SK-N-SH (cell line): Measurements from ENCODE around the gene TCEAL9. TPM values are rescaled to one million over a fixed set of nuclear protein-coding genes. Genes with fewer than 3 reads are reported as not detected.
A peak's percentile ranks its signal among the peaks of the same experiment; 100 is the strongest.

ENCODE experiments used
- CTCF ChIA-PET: fragments of 300-600, 350-600 bp; formaldehyde crosslinking; extraction: SDS; loops from one replicate; lab custom pipeline; 2021; lab: Yijun Ruan, JAX
- POLR2A ChIA-PET: fragments of 350-600 bp; sonication (Branson Sonifier 250); formaldehyde crosslinking; extraction: SDS; loops from one replicate; lab custom pipeline; 2020; ENCODE audit warnings: antibody characterized with exemption, inconsistent platforms; lab: Yijun Ruan, JAX
- DNase-seq: peaks from one replicate; pipeline ENCODE4 v3.0.0; 2012
- H2AFZ ChIP-seq: fragments of 200-600 bp; sonication (generic); 2 replicates; pipeline ENCODE4 v1.8.1; 2016; ENCODE audit warnings: antibody characterized with exemption, mild to moderate bottlenecking, low read depth
- H3F3A ChIP-seq: fragments of 200-600 bp; sonication (generic); replicated peaks from 2 replicates; pipeline ENCODE3; 2016; ENCODE audit warnings: antibody characterized with exemption, mild to moderate bottlenecking; ENCODE audit not compliant: insufficient read depth
- H3K27ac ChIP-seq, 2 experiments: fragments of 200-500 bp in 1 of 2; fragments of 200-600 bp in 1 of 2; sonication (Bioruptor generic) in 1 of 2; sonication (generic), shearing (Covaris generic) in 1 of 2; 2 replicates each; pipeline versions ENCODE4 v1.5.1 to v1.6.1; 2014 to 2016; ENCODE audit warnings: low read depth in 2 of 2, inconsistent platforms in 1 of 2, low read length in 1 of 2, mild to moderate bottlenecking in 1 of 2, mixed read lengths in 1 of 2
- H3K27me3 ChIP-seq: fragments of 200-600 bp; sonication (generic), shearing (Covaris generic); 2 replicates; pipeline ENCODE4 v1.6.1; 2016; ENCODE audit warnings: mixed run types; ENCODE audit not compliant: insufficient read depth
- H3K36me3 ChIP-seq, 2 experiments: fragments of 200-500 bp in 1 of 2; fragments of 200-600 bp in 1 of 2; sonication (Bioruptor generic) in 1 of 2; sonication (generic) in 1 of 2; replicated peaks in 1 of 2; 2 replicates each; pipeline versions ENCODE3 to v1.5.1; 2014 to 2016; ENCODE audit warnings: low read length in 1 of 2, mild to moderate bottlenecking in 1 of 2; ENCODE audit not compliant: insufficient read depth in 2 of 2, control insufficient read depth in 1 of 2
- H3K4me1 ChIP-seq, 2 experiments: fragments of 200-500 bp in 1 of 2; fragments of 200-600 bp in 1 of 2; sonication (Bioruptor generic) in 1 of 2; sonication (generic), shearing (Covaris generic) in 1 of 2; 2 replicates each; pipeline versions ENCODE4 v1.5.1 to v1.6.1; 2014 to 2016; ENCODE audit warnings: low read depth in 1 of 2, low read length in 1 of 2, mixed run types in 1 of 2; ENCODE audit not compliant: insufficient read depth in 2 of 2, control insufficient read depth in 1 of 2
- H3K4me2 ChIP-seq: fragments of 200-600 bp; sonication (generic), shearing (Covaris generic); 2 replicates; pipeline ENCODE4 v1.6.1; 2017; ENCODE audit warnings: mixed run types
- H3K4me3 ChIP-seq, 2 experiments: fragments of 200-500 bp in 1 of 2; fragments of 200-600 bp in 1 of 2; sonication (Bioruptor generic) in 1 of 2; sonication (generic), shearing (Covaris generic) in 1 of 2; 2 replicates each; pipeline versions ENCODE4 v1.5.1 to v1.8.1; 2014 to 2016; ENCODE audit warnings: low read depth in 2 of 2, inconsistent platforms in 1 of 2, low read length in 1 of 2, mild to moderate bottlenecking in 1 of 2, mixed read lengths in 1 of 2, moderate library complexity in 1 of 2
- H3K79me2 ChIP-seq: fragments of 200-600 bp; sonication (generic); 2 replicates; pipeline ENCODE4 v1.8.1; 2017; ENCODE audit warnings: mild to moderate bottlenecking; ENCODE audit not compliant: insufficient read depth
- H3K9ac ChIP-seq: fragments of 200-600 bp; sonication (generic); 2 replicates; pipeline ENCODE4 v1.6.1; 2017; ENCODE audit warnings: mixed run types
- H3K9me2 ChIP-seq: fragments of 200-600 bp; sonication (generic); 2 replicates; pipeline ENCODE4 v1.6.1; 2017; ENCODE audit warnings: mixed run types
- H3K9me3 ChIP-seq: fragments of 200-600 bp; sonication (generic); 2 replicates; pipeline ENCODE4 v1.6.1; 2017; ENCODE audit warnings: mixed run types, mild to moderate bottlenecking, moderate library complexity
- H4K20me1 ChIP-seq: fragments of 200-600 bp; sonication (generic); 2 replicates; pipeline ENCODE4 v1.6.1; 2017; ENCODE audit warnings: mild to moderate bottlenecking, mixed run types; ENCODE audit not compliant: insufficient read depth
- CHD2 ChIP-seq: fragments of 150-350 bp; IDR thresholded peaks from 2 replicates; pipeline ENCODE4 v1.6.1; 2018; ENCODE audit warnings: low read length; ENCODE audit not compliant: partially characterized antibody
- CTCF ChIP-seq: fragments of 200-600 bp; sonication (generic); IDR thresholded peaks from 2 replicates; pipeline ENCODE4 v1.6.1; 2017; ENCODE audit warnings: antibody characterized with exemption, mild to moderate bottlenecking, moderate library complexity
- EZH2phosphoT487 ChIP-seq: fragments of 200-600 bp; sonication (generic); IDR thresholded peaks from 2 replicates; pipeline ENCODE4 v1.6.1; 2017; ENCODE audit warnings: low read depth, mixed run types, mild to moderate bottlenecking, antibody characterized with exemption, moderate library complexity, borderline replicate concordance
- FOSL2 ChIP-seq: IDR thresholded peaks from 2 replicates; pipeline ENCODE4 v1.4.0; 2012; ENCODE audit warnings: low read depth, mild to moderate bottlenecking, moderate library complexity, borderline replicate concordance
- FOXJ3 ChIP-seq: sonication (generic); formaldehyde crosslinking; IDR thresholded peaks from 2 replicates; pipeline ENCODE4 v1.5.1; 2020; ENCODE audit warnings: mild to moderate bottlenecking, missing genetic modification reagents
- FOXM1 ChIP-seq: IDR thresholded peaks from 2 replicates; pipeline ENCODE4 v1.4.0; 2012; ENCODE audit warnings: low read depth, mild to moderate bottlenecking
- GABPA ChIP-seq: IDR thresholded peaks from 2 replicates; pipeline ENCODE4 v1.4.0; 2012; ENCODE audit warnings: low read depth, mild to moderate bottlenecking
- JUND ChIP-seq: IDR thresholded peaks from 2 replicates; pipeline ENCODE4 v1.4.0; 2012
- MAX ChIP-seq: IDR thresholded peaks from 2 replicates; pipeline ENCODE4 v1.4.0; 2012; ENCODE audit warnings: low read depth
- PBX3 ChIP-seq: IDR thresholded peaks from 2 replicates; pipeline ENCODE4; 2012
- POLR2AphosphoS5 ChIP-seq: IDR thresholded peaks from 2 replicates; pipeline ENCODE4 v1.6.1; 2012; ENCODE audit warnings: low read depth, low read length
- RAD21 ChIP-seq: IDR thresholded peaks from 2 replicates; pipeline ENCODE4 v1.6.1; 2012; ENCODE audit warnings: mild to moderate bottlenecking, low read length
- TCF12 ChIP-seq: IDR thresholded peaks from 2 replicates; pipeline ENCODE4 v1.4.0; 2012
- TEAD4 ChIP-seq: IDR thresholded peaks from 2 replicates; pipeline ENCODE4 v1.4.0; 2012; ENCODE audit warnings: mild to moderate bottlenecking, borderline replicate concordance; ENCODE audit not compliant: insufficient read depth
- USF2 ChIP-seq: fragments of 150-350 bp; IDR thresholded peaks from 2 replicates; pipeline ENCODE4 v1.6.1; 2017; ENCODE audit warnings: antibody characterized with exemption, low read length, low read depth, borderline replicate concordance
- ZBTB33 ChIP-seq: IDR thresholded peaks from 2 replicates; pipeline ENCODE4 v1.4.0; 2012; ENCODE audit warnings: low read depth, borderline replicate concordance
- WGBS: methylation state at CpG from one replicate; pipeline ENCODE4 v1.1.6; 2017; ENCODE audit warnings: low lambda C conversion rate; 5-methylcytosine and 5-hydroxymethylcytosine counted together
- polyA plus RNA-seq, 3 experiments: library from polyadenylated mRNA; depleted of rRNA; stranded (reverse); fragments of >200 nt; gene quantifications; 2 replicates each; pipeline ENCODE4 v1.2.3, GENCODE V29; 2012

Gene TCEAL9
- polyA plus RNA-seq, 1 of the 3 experiments (the other 2 are of a cell fraction): 27.7 TPM

- ChIA-PET POLR2A (no interaction called here), CTCF (interaction anchor here (0.6 kb wide), 1 partner anchor 252 kb away, joined by 4 read pairs; no protein-coding TSS in a partner anchor)
- peak overlapping the region in 1 of 2 experiments; percentile 81; a peak in 2 of 4 replicates for H3K27ac ChIP-seq
- no peak overlapping the region for H3K9ac ChIP-seq
- no peaks in the 10 kb centered on the region for H3K9me2 ChIP-seq
- WGBS: 67% methylated on average over 4 of the region's 4 CpGs
- no peak overlapping the region for H3K4me2 ChIP-seq
- no peak for DNase-seq
- no peaks in the 10 kb centered on the region for H3K79me2 ChIP-seq
- no peak overlapping the region for H3K4me3 ChIP-seq
- no peaks in the 10 kb centered on the region; the same call in 1 of the 2 replicates for H3K27me3 ChIP-seq
- no peak overlapping the region for H2AFZ ChIP-seq
- H3K36me3 ChIP-seq: no peaks in the 10 kb centered on the region
- no peaks in the 10 kb centered on the region for H4K20me1 ChIP-seq
- no peaks in the 10 kb centered on the region for H3K4me1 ChIP-seq
- peaks cover 4% of the 10 kb centered on the region for H3F3A ChIP-seq
- H3K9me3 ChIP-seq: no peaks in the 10 kb centered on the region
- TF ChIP-seq TCF12 (no peak), CHD2 (no peak), TEAD4 (no peak), FOXM1 (no peak), USF2 (no peak)
These were observed 41.4 kb downstream of the TCEAL9 start for GRCh38 chrX:103397707-103398106.

- Histone ChIP-seq H3K36me3 (no peaks in the 10 kb centered on the region), H3K4me2 (no peak overlapping the region), H3K4me3 (no peak overlapping the region), H3K79me2 (no peaks in the 10 kb centered on the region), H3K4me1 (no peaks in the 10 kb centered on the region), H3F3A (no peaks in the 10 kb centered on the region), H3K9ac (no peak overlapping the region; the same call in 1 of the 2 replicates), H3K27me3 (no peaks in the 10 kb centered on the region; the same call in 1 of the 2 replicates), H3K27ac (peak overlapping the region in 1 of 2 experiments; percentile 81; a peak in 2 of 4 replicates), H2AFZ (peak overlapping the region; percentile 45; the same call in 1 of the 2 replicates), H3K9me2 (no peaks in the 10 kb centered on the region), H3K9me3 (no peaks in the 10 kb centered on the region), H4K20me1 (no peaks in the 10 kb centered on the region)
- DNase-seq: no peak
- WGBS: 8% methylated on average over 1 of the region's 1 CpG
- ChIA-PET POLR2A (no interaction called here), CTCF (interaction anchor here (0.6 kb wide), 1 partner anchor 251 kb away, joined by 4 read pairs; no protein-coding TSS in a partner anchor)
- TF ChIP-seq EZH2phosphoT487 (no peak), FOXJ3 (CRISPR knock-in tag) (no peak), RAD21 (no peak), POLR2AphosphoS5 (no peak), ZBTB33 (no peak), JUND (peak; percentile 42; the same call in 1 of the 2 replicates), MAX (no peak), USF2 (no peak), PBX3 (no peak), GABPA (no peak), CTCF (no peak), TCF12 (peak; percentile 15; the same call in 1 of the 2 replicates), FOSL2 (peak; percentile 62; the same call in 1 of the 2 replicates)
These were observed 42.1 kb downstream of the TCEAL9 start for GRCh38 chrX:103398421-103398864.
